Dermis microvascular lymphatic vessel endothelial cell (primary cell): Measurements from ENCODE around the gene RAB3A. TPM values are rescaled to one million over a fixed set of nuclear protein-coding genes. Genes with fewer than 3 reads are reported as not detected.

Experiments used
- DNase-seq, 2 donors: peaks; one replicate each; pipeline versions ENCODE4 v3.0.0 to v3.0.0-alpha.2; 2010; ENCODE audit warnings: low read depth in 2 of 2
- total RNA-seq: library from RNA; depleted of rRNA; stranded (reverse); fragments of >200 nt; gene quantifications from 2 replicates; pipeline ENCODE4 v1.2.1, GENCODE V29; 2014

The RAB3A gene
- total RNA-seq, 1 donor from 2014 or later, result 0.39 TPM

DNA sequence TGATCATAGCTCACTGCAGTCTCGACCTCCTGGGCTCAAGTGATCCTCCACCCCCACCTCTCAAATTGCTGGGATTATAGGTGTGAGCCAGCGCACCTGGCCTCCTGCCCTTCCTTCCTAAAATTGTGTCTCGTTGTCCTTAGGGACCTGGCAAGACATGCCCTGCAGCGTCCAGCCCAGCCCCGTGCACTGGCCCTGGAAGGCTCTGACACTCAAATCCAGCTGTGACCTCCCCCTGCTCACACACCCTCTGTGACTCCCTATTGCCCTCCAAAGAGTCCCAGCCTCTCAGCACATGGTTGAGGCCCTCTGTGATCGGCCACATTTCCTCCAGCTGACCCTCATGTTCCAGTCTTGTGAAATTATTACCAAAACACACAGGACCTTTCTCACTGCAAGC, 5.9 kb downstream of the RAB3A start:
- no peak for DNase-seq

GRCh38 chr19:18197306-18197705, 6.5 kb downstream of the RAB3A start:
- no peak for DNase-seq

GRCh38 chr19:18196511-18196845, 7.4 kb downstream of the RAB3A start:
- DNase-seq, result no peak

DNA sequence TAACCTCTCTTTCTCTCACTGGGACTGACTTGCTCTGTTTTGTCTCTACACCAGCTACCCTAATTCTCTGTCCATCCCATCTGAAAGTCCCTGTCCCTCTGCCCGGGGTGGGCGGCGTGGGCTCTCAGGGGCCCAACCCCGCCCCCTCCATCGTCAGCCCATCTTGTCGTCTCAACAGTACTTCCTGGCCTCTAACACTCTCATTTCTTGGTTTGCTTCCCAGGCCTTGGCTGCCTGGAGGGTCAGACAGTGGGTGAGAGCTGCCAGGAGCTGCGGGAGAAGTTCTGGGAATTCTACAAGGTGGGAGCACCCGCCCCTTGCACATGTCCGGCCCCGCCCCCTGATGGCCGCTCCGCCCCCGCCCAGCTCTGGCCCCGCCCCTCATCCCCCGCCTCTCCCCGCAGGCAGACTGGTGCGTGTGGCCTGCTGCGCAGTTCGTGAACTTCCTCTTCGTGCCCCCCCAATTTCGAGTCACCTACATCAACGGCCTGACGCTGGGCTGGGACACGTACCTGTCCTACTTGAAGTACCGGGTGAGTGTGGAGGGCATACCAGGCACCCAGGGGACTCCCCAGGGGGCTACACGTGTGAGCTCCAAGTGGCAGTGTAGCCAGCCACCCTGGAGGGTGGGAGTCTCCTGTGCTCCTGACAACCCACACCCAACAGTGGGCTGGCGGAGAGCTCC, 9.1 kb downstream of the RAB3A start:
- DNase-seq, result peak in 1 of 2 donors; percentile 36

DNA sequence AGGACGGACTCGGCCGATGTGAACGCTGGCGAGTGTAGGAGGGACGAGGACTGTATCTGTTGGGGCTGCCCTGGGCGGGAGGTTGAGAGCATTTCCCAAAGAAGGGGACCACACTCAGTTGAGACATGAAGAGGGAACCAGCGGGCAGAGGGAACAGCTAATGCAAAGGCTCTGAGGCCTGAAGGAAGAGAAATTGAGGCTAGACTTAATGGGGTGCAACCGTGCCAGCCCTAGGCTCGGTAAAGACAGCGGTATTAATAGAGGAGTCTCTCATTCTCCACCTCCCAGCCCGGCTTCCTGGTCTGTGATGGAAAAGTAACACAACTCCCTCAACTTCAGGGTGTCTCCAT, 9.7 kb downstream of the RAB3A start:
- no peak for DNase-seq

- DNase-seq, result peak in 1 of 2 donors; percentile 19
Measured at GRCh38 chr19:18193388-18194180, 10.3 kb downstream of the RAB3A start.

- DNase-seq, result peak; percentile 100
Measured at GRCh38 chr19:18192673-18193387, 11.0 kb downstream of the RAB3A start, which contains the start of gene MPV17L2. TSS of gene MPV17L2 (plus strand) at chr19:18193218. CDS start at chr19:18193282, 64 bp downstream.

DNA sequence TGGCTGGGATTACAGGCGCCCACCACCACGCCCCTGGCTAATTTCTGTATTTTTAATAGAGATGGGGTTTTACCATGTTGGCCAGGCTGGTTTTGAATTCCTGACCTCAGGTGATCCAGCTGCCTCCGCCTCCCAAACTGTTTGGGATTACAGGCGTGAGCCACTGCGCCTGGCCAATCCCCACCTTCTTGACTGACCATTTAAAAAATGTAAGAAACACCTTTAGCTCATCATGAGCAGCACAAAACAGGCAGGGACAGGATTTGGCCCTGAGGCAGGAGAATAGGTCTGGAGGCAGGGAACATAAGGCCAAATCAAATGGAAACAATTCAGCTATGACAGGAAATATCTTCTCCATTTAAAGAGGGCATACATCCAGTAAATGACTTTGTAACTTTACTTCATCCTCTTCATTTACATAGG, 12.2 kb downstream of the RAB3A start:
- peak in 1 of 2 donors; percentile 54 for DNase-seq

- DNase-seq, result no peak
Measured at GRCh38 chr19:18190278-18190677, 13.6 kb downstream of the RAB3A start.

DNA sequence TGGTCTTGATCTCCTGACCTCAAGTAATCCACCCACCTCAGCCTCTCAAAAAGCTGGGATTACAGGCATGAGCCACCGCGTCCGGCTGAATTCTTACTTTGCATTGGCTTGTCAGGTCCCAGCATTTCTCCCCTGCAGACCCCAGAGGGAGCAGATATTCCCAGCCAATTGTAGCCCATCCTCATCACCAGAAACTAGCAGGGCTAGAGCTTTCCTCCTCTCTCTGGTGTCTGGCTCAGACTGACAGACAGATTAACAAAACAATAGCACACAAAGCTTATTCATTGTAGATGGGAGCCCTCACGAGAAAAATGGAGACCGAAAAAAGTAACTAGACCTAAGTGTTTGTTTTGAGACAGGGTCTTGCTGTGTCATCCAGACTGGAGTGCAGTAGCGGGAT, 18.3 kb downstream of the RAB3A start:
- DNase-seq, result no peak

DNA sequence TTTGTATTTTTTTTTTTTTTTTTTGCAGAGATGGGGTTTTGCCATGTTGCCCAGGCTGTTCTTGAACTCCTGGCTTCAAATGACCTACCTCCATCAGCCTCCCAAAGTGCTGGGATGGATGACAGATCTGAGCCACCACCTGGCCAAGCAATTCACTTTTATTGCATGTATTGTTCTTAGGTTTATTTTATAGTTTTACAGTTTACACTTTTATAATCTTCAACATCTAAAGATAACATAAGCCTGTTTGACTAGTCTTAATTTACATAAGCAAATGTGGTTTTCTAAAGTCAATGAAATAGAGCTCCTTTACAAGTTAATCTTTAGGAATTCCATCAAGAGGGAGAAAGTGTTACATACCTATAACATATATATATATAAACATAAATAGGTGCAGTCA, 20.3 kb downstream of the RAB3A start:
- no peak for DNase-seq

DNA sequence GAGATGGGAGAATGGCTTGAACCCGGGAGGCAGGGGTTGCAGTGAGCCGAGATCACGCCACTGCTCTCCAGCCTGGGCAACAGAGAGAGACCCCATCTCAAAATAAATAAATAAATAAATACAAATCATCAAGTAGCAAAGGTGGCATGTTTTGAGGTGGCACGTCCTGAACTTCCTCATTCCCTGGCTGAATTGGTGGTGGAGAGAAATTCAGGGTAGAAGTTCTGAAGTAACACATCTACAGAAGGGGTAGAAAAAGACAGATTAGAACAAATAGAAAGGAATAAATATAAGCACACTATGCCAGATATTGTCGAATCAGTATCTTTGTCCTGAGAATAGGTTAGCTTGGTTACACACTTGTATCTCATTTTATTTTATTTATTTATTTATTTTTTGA, 23.9 kb downstream of the RAB3A start:
- DNase-seq, result no peak

DNA sequence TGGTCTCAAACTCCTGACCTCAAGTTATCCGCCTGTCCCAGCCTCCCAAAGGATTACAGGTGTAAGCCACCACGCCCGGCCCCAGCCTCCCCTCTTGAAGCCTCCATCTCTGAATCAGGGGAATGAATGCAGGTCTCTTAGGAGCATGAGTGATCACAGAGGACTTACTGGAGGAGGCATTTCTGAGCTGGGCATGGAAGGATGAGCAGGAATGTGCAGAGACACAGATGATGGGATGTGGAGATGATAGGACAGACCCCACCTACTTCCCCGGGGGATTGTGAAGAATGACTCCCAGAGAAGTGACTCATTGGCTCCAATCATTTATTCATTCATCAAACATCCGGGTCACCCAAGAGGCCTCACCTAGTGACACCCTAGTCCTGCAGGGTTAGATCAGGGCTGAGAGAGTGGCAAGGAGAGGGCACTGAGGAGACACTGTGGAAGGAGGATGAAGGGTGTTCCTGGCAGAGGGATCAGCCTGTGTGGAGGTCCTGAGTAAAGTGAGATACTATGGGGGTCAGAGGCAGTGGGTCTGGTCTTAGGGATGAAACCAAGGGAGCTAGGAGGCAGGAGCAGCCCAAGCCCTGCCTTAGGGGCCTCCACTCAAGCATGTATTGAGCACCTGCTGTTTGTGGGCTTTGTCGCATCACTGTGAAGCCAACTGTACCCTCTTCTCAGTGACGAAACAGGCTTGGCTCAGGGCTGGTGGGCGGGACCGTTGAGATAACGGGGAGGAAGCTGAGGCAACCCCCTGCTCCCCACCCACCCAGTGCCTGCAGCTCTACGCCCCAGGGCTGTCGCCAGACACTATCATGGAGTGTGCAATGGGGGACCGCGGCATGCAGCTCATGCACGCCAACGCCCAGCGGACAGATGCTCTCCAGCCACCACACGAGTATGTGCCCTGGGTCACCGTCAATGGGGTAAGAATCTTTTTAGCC, 27.2 kb downstream of the RAB3A start:
- no peak for DNase-seq

- DNase-seq, result no peak
Measured at GRCh38 chr19:18174983-18175382, 28.9 kb downstream of the RAB3A start.

GRCh38 chr19:18173572-18174288, 30.1 kb downstream of the RAB3A start, which contains the start of gene IFI30:
TSS of gene IFI30 (plus strand) at chr19:18173813. CDS start at chr19:18173842, 29 bp downstream.
- peak in 1 of 2 donors; percentile 44 for DNase-seq

DNA sequence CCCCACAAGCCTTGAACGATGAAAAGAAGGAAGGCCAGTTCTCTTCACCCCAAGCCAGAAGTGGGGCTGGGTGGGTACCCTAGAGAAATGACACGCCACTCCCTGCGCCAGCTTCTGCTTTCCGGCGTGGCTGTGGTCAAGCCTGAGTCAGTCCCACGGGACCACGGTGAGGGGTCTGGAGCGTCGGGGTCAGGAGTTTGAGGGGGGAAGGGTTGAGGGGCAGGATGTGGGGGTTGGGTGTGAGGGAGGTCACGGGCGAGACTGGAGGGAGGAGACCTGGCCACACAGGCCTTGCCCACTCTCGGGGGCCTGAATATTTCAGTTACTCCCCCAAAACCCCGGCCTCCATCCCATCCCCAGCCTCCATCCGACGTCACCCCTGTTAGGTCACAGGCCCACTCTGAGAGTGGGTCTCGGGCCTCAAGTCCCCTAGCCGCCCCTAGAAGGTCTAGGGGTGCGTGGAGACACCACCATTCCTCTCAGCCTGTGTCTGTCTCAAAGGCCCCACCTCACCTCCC, 30.7 kb downstream of the RAB3A start:
- no peak for DNase-seq

DNA sequence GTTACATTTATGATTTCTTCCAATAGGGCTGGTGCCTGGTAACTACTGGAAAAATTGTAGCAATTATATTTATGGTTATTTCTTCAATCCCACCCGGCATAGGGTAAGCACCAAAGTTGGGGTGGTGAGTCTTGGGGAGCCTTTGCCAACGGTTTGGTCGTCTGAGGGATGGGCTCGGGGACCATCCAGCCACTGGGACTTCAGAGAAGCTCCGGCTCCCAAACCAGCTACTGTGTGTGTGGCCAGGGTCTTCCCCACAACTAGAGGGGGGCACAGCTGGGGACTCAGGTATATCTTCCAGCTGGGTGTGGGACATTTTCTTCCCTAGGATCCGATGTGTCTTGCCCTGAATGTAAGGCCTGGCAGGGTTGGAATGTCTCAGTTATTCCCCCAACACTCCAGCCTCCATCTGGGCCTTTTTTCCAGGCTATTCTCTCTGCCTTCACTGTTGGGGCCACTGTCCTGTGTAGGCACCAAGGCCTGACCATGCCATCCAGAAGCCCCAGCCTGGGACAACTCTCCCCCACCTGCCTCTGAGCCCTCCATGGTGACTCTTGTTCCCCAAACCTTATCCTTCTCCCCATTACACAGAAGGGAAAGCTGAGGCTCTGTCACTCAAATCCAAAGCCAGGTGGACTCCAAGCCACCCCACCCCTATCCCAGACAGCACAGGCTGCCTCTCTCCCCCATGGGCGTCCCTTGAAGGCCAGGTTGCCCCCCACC, 31.4 kb downstream of the RAB3A start:
- DNase-seq, result no peak

GRCh38 chr19:18171605-18172327, 32.1 kb downstream of the RAB3A start:
- DNase-seq, result no peak

- no peak for DNase-seq
Measured at GRCh38 chr19:18170714-18171255, 33.1 kb downstream of the RAB3A start.
